GM10847 (cell line): ENCODE measurements around the gene PCDHA12.

Experiments used
- POLR2A ChIP-seq: IDR thresholded peaks from 2 replicates; pipeline ENCODE4 v1.6.1; 2011; ENCODE audit not compliant: insufficient read length; ENCODE audit errors: extremely low read depth

PCDHA12 gene

DNA sequence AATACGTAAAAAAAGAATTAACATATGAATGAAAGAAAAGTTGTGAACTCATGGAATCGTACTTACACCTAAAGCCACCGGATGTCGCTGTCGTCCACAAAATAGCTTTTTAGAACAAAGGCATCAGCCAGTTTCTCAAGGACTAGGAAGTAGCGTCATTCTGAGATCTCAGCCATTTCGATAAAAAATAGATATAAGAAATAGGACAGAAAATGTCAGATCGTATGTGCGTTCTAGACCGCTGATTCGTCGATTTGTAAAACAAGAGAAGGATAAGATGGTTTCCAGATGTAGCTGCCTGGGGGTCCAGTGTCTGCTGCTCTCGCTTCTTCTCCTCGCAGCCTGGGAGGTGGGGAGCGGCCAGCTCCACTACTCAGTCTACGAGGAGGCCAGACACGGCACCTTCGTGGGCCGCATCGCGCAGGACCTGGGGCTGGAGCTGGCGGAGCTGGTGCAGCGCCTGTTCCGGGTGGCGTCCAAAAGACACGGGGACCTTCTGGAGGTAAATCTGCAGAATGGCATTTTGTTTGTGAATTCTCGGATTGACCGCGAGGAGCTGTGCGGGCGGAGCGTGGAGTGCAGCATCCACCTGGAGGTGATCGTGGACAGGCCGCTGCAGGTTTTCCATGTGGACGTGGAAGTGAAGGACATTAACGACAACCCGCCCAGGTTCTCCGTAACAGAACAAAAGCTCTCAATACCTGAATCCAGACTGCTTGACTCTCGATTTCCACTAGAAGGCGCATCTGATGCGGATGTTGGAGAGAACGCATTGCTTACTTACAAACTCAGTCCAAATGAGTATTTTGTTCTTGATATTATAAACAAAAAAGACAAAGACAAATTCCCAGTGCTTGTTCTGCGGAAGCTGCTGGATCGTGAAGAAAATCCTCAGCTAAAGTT is 19.1 kb upstream of the PCDHA12 start, which contains the start of gene PCDHA10:
Gene PCDHA10 (plus strand): TSS at position 126 of the 903 bp plus-strand sequence. CDS start 152 bp downstream, at position 278.
- no peak for TF ChIP-seq POLR2A

DNA sequence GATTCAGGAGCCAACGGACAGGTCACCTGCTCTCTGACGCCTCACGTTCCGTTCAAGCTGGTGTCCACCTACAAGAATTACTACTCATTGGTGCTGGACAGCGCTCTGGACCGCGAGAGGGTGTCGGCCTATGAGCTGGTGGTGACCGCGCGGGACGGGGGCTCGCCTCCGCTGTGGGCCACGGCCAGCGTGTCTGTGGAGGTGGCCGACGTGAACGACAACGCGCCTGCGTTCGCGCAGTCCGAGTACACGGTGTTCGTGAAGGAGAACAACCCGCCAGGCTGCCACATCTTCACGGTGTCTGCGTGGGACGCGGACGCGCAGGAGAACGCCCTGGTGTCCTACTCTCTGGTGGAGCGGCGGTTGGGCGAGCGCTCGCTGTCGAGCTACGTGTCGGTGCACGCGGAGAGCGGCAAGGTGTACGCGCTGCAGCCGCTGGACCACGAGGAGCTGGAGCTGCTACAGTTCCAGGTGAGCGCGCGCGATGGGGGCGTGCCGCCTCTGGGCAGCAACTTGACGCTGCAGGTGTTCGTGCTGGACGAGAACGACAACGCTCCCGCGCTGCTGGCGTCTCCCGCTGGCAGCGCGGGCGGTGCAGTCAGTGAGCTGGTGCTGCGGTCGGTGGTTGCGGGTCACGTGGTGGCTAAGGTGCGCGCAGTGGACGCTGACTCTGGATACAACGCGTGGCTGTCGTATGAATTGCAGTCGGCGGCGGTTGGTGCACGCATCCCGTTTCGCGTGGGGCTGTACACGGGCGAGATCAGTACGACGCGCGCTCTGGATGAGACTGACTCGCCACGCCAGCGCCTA is 17.7 kb upstream of the PCDHA12 start:
- no peak for TF ChIP-seq POLR2A

DNA sequence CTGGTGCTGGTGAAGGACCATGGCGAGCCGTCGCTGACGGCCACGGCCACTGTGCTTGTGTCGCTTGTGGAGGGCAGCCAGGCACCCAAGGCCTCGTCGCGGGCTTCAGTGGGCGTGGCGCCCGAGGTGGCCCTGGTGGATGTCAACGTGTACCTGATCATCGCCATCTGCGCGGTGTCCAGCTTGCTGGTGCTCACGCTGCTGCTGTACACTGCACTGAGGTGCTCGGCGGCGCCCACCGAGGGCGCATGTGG is 17.2 kb upstream of the PCDHA12 start:
- TF ChIP-seq POLR2A, result no peak

DNA sequence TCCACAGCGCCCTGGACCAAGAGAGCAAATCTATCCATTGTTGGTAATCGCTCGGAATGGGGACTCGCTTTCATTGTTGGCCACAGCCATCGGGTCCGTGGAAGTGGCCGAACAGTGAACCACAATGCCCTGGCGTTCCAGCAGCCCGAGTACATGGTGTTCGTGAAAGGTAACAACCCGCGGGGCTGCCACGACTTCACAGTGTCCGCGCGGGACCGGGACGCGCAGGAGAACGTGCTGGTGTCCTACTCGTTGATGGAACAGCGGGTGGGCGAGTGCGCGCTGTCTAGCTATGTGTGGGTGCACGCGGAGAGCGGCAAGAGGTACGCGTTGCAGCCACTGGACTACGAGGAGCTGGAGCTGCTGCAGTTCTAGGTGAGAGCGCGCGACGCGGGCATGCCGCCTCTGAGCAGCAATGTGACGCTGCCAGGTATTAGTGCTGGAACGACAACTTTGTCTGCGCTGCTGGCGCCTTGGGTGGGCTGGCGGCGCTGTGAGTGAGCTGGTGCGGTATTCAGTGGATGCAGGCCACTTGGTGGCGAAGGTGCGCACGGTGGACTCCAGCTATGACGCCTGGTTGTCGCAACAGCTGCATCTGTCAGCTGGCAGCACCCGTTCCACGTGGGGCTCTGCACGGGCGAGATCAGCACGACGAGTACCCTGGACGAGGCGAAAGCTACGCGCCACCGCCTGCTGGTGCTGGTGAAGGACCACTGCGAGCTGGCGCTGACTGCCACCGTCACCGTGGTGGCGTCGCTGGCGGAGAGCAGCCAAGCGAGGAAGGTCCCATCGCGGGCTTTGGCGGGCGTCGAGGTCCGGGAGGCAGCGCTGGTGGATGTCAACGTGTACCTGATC is 12.4 kb upstream of the PCDHA12 start:
- TF ChIP-seq POLR2A, result no peak

DNA sequence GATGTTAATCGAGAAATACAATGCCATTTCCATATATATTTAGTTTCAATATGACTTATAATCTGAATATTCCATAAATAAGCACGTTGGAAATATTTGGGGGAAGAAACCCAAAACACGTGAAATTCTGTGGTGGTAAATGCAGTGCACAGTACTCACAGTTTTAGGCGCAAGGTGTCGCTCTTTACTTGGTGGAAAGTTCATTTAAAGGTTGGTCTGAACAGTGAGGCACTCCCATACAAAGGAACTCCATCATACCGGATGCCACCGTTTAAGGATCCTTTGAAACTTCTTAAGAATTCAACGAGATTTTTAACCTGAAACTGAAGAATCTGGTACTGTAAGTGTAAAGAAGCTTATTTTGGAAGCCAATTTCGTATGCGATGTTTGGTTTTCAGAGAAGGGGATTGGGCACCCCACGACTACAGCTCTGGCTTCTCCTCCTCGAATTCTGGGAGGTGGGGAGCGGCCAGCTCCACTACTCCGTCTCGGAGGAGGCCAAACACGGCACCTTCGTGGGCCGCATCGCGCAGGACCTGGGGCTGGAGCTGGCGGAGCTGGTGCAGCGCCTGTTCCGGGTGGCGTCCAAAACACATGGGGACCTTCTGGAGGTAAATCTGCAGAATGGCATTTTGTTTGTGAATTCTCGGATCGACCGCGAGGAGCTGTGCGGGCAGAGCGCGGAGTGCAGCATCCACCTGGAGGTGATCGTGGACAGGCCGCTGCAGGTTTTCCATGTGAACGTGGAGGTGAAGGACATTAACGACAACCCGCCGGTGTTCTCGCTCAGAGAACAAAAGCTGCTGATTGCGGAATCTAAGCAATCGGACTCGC is 6.2 kb upstream of the PCDHA12 start, which contains the start of gene PCDHA11:
Gene PCDHA11 (plus strand): TSS at position 237 of the 834 bp plus-strand sequence. CDS start 147 bp downstream, at position 384.
- no peak for TF ChIP-seq POLR2A

DNA sequence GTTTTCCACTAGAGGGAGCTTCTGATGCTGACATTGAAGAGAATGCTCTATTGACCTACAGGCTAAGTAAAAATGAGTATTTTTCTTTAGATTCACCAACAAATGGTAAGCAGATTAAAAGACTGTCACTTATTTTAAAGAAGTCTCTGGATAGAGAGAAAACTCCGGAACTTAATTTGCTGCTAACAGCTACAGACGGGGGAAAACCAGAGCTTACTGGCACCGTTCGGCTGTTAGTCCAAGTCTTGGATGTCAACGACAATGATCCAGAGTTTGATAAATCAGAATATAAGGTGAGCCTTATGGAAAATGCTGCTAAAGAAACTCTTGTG is 5.6 kb upstream of the PCDHA12 start:
- no peak for TF ChIP-seq POLR2A

DNA sequence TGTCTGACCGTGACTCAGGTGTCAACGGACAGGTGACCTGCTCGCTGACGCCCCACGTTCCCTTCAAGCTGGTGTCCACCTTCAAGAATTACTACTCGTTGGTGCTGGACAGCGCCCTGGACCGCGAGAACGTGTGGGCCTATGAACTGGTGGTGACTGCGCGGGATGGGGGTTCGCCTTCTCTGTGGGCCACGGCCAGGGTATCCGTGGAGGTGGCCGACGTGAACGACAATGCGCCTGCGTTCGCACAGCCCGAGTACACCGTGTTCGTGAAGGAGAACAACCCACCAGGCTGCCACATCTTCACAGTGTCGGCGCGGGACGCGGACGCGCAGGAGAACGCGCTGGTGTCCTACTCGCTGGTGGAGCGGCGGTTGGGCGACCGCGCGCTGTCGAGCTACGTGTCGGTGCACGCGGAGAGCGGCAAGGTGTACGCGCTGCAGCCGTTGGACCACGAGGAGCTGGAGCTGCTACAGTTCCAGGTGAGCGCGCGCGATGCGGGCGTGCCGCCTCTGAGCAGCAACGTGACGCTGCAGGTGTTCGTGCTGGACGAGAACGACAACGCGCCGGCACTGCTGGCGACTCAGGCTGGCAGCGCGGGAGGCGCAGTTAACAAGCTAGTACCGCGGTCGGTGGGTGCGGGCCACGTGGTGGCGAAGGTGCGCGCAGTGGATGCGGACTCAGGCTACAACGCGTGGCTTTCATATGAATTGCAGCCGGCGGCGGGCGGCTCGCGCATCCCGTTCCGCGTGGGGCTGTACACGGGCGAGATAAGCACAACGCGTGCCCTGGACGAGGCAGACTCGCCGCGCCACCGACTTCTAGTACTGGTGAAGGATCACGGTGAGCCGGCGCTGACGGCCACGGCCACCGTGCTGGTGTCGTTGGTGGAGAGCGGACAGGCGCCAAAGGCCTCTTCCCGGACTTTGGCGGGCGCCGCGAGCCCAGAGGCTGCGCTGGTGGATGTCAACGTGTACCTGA is 4.6 kb upstream of the PCDHA12 start:
- no peak for TF ChIP-seq POLR2A

DNA sequence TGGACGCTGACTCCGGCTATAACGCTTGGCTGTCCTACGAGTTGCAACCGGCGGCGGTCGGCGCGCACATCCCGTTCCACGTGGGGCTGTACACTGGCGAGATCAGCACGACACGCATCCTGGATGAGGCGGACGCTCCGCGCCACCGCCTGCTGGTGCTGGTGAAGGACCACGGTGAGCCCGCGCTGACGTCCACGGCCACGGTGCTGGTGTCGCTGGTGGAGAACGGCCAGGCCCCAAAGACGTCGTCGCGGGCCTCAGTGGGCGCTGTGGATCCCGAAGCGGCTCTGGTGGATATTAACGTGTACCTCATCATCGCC is 2.1 kb downstream of the PCDHA12 start:
- TF ChIP-seq POLR2A, result no peak

DNA sequence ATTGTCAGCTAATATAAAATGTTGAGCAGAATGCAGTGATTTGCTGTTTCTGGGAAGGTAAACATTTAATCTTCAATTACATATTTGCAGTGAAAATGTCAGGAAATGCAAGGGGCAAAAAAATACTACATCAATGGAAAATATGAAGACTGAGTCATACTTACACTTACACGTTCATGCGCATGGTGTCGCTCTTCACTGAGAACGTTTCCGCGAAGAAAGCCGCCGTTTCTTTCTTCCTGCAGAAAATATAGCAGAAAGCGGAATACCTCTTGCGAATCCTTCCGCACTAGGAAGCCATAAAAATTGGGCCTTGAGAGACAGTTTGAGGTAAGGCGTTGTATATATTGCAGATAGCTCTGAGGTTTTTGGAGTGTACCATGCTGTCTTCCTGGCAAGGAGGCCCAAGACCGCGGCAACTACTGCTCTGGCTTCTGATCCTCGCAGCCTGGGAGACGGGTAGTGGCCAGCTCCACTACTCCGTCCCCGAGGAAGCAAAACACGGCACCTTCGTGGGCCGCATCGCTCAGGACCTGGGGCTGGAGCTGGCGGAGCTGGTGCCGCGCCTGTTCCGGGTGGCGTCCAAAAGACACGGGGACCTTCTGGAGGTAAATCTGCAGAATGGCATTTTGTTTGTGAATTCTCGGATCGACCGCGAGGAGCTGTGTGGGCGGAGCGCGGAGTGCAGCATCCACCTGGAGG is 6.9 kb downstream of the PCDHA12 start, which contains the start of gene PCDHA13:
Gene PCDHA13 (plus strand): TSS at position 236 of the 702 bp plus-strand sequence. CDS start 145 bp downstream, at position 381.
- TF ChIP-seq POLR2A, result no peak

DNA sequence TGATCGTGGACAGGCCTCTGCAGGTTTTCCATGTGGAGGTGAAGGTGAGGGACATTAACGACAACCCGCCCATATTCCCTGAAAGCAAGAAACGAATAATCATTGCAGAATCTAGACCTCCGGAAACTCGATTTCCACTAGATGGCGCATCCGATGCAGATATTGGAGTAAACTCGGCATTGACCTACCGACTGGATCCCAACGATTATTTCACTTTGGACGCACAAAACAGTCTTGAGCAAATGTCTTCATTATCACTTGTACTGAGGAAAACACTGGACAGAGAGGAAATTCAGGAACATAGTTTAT is 7.4 kb downstream of the PCDHA12 start:
- TF ChIP-seq POLR2A, result no peak

DNA sequence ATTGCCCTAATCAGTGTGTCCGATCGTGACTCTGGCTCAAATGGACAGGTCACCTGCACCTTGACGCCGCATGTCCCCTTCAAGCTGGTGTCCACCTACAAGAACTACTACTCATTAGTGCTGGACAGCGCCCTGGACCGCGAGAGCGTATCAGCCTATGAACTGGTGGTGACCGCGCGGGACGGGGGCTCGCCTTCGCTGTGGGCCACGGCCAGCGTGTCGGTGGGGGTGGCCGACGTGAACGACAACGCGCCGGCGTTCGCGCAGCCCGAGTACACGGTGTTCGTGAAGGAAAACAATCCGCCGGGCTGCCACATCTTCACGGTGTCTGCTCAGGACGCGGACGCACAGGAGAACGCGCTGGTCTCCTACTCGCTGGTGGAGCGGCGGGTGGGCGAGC is 8.3 kb downstream of the PCDHA12 start:
- no peak for TF ChIP-seq POLR2A

DNA sequence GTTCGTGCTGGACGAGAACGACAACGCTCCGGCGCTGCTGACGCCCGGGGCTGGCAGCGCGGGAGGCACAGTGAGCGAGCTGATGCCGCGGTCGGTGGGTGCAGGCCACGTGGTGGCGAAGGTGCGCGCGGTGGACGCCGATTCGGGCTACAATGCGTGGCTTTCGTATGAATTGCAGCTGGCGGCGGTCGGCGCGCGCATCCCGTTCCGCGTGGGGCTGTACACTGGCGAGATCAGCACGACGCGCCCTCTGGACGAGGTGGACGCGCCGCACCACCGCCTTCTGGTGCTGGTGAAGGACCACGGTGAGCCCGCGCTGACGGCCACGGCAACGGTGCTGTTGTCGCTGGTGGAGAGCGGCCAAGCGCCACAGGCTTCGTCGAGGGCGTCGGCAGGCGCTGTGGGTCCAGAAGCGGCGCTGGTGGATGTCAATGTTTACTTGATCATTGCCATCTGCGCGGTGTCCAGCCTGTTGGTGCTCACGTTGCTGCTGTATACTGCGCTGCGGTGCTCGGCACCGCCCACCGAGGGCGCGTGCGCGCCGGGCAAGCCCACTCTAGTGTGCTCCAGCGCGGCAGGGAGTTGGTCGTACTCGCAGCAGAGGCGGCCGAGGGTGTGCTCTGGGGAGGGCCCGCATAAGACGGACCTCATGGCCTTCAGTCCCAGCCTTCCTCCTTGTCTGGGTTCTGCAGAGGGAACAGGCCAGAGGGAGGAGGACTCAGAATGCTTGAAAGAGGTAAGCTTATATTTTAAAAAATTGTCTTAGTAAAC is 9.0 kb downstream of the PCDHA12 start:
- TF ChIP-seq POLR2A, result no peak
